Mammary epithelial cell (primary cell): ENCODE data around the gene ANO4.

ENCODE experiments used
- EZH2 ChIP-seq: IDR thresholded peaks from 2 replicates; pipeline ENCODE4 v1.6.1; 2012; ENCODE audit warnings: low read length, inconsistent platforms, borderline replicate concordance
- TF ChIP-seq, protein P1 (sequence below), 2 donors: IDR thresholded peaks in 1 of 2; conservative IDR thresholded peaks in 1 of 2; 2 replicates each; pipeline ENCODE4 v1.5.1; 2011 to 2012; ENCODE audit warnings: inconsistent platforms in 2 of 2, low read length in 2 of 2, mild to moderate bottlenecking in 2 of 2, control low read depth in 1 of 2, low read depth in 1 of 2; ENCODE audit not compliant: insufficient read depth in 1 of 2; ENCODE audit errors: extremely low read depth in 1 of 2

DNA sequence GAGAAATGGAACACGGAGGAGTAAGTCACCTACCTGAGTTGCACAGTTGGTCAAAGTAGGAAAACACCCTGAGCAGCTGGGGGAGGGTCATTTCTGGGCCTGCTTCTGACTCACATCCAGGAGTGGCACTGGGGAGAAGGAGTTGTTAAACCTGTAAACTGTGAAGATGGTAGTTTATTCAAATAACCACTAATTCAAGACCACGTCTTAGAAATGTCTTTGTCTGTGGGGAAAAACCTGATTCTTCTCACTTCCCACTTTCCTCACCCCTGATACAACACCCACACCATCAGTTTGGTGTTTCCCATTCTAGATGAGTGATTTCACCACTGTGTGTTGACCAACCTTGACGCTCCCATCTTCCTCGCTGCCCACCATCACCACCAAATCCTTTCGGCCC, 207.1 kb downstream of the ANO4 start:
- TF ChIP-seq EZH2, result no peak
- TF ChIP-seq, protein P1, sequence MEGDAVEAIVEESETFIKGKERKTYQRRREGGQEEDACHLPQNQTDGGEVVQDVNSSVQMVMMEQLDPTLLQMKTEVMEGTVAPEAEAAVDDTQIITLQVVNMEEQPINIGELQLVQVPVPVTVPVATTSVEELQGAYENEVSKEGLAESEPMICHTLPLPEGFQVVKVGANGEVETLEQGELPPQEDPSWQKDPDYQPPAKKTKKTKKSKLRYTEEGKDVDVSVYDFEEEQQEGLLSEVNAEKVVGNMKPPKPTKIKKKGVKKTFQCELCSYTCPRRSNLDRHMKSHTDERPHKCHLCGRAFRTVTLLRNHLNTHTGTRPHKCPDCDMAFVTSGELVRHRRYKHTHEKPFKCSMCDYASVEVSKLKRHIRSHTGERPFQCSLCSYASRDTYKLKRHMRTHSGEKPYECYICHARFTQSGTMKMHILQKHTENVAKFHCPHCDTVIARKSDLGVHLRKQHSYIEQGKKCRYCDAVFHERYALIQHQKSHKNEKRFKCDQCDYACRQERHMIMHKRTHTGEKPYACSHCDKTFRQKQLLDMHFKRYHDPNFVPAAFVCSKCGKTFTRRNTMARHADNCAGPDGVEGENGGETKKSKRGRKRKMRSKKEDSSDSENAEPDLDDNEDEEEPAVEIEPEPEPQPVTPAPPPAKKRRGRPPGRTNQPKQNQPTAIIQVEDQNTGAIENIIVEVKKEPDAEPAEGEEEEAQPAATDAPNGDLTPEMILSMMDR (conservative IDR thresholded peaks at IDR 0.05 in 1 of 2, IDR thresholded peaks at IDR 0.05 in 1 of 2; ENCODE audit: extremely low read depth in 1 of 2, insufficient read depth in 1 of 2, low read depth in 1 of 2, low read length in 2 of 2), result no peak
